K562 (cell line): ENCODE results near the gene MEIS2. TPM values are rescaled to one million over a fixed set of nuclear protein-coding genes. Genes with fewer than 3 reads are reported as not detected.

Experiments
- ATAC-seq: fragments of 200-7000 bp; cut with Tn5 transposase; 3 replicates; pipeline ENCODE4 v1.9.1; 2020; ENCODE audit warnings: moderate library complexity
- BruUV-seq: library from RNA; stranded (reverse); fragments of 400-500 nt; replicated peaks from 2 replicates; lab custom pipeline; 2021; lab: Mats Ljungman, UMichigan
- CTCF ChIA-PET: fragments of 300-600 bp; formaldehyde crosslinking; extraction: SDS; loops from one replicate; lab custom pipeline; 2021; ENCODE audit warnings: low intra/inter-chr PET ratio; lab: Yijun Ruan, JAX
- POLR2A ChIA-PET: fragments of 300-600, 350-650 bp; sonication (Branson Sonifier 250); formaldehyde crosslinking; extraction: SDS; loops from one replicate; lab custom pipeline; 2021; ENCODE audit warnings: antibody characterized with exemption, inconsistent platforms; lab: Yijun Ruan, JAX
- DNase-seq, 4 experiments: peaks; one replicate each; pipeline versions ENCODE4 v3.0.0 to v3.0.0-alpha.2; 2011 to 2018; ENCODE audit warnings: low spot score in 3 of 4, mixed read lengths in 3 of 4; ENCODE audit errors: extremely low read depth in 1 of 4
- FAIRE-seq: peaks from 2 replicates; lab custom pipeline; 2011; peaks lifted over from hg19 to GRCh38; lab: Jason Lieb, UNC
- H2AFZ ChIP-seq: 2 replicates; pipeline ENCODE4 v1.6.0; 2011; ENCODE audit warnings: low read depth, low read length, control low read depth, inconsistent platforms
- H3K27ac ChIP-seq: fragments of 200-600 bp; 3 replicates; pipeline ENCODE4 v1.8.0; 2011; ENCODE audit warnings: low read depth, mild to moderate bottlenecking, control low read depth, inconsistent platforms, low read length, moderate library complexity, mixed read lengths; ENCODE audit errors: extremely low read depth
- H3K27me3 ChIP-seq, 2 experiments: fragments of 300-600 bp in 1 of 2; 2 replicates in 1 of 2; 3 replicates in 1 of 2; pipeline versions ENCODE4 v1.6.0 to v1.8.0; 2011; ENCODE audit warnings: inconsistent platforms in 2 of 2, low read length in 2 of 2, mild to moderate bottlenecking in 1 of 2, mixed read lengths in 1 of 2, moderate library complexity in 1 of 2; ENCODE audit not compliant: control insufficient read depth in 2 of 2, insufficient read depth in 2 of 2
- H3K36me3 ChIP-seq: fragments of 300-600 bp; 3 replicates; pipeline ENCODE4 v1.8.0; 2011; ENCODE audit warnings: mild to moderate bottlenecking, low read length, inconsistent platforms; ENCODE audit not compliant: control insufficient read depth, insufficient read depth
- H3K4me1 ChIP-seq, 2 experiments: fragments of 200-600 bp in 1 of 2; replicated peaks in 1 of 2; 2 replicates in 1 of 2; 3 replicates in 1 of 2; pipeline versions ENCODE4 v1.5.1 to v1.8.0; 2011; ENCODE audit warnings: inconsistent platforms in 2 of 2, low read length in 2 of 2, mild to moderate bottlenecking in 1 of 2, mixed read lengths in 1 of 2, moderate library complexity in 1 of 2; ENCODE audit not compliant: control insufficient read depth in 2 of 2, insufficient read depth in 2 of 2
- H3K4me2 ChIP-seq: 2 replicates; pipeline ENCODE4 v1.6.1; 2011; ENCODE audit warnings: low read length, control low read depth, inconsistent platforms, mixed read lengths; ENCODE audit not compliant: insufficient read depth
- H3K4me3 ChIP-seq: fragments of 200-600 bp; sonication (generic), shearing (Covaris generic); 2 replicates; pipeline ENCODE4 v1.5.1; 2016; ENCODE audit warnings: control low read depth, inconsistent platforms
- H3K79me2 ChIP-seq: fragments of 200-600 bp; 3 replicates; pipeline ENCODE4 v1.8.0; 2011; ENCODE audit warnings: low read length, inconsistent platforms; ENCODE audit not compliant: control insufficient read depth, insufficient read depth
- H3K9ac ChIP-seq, 2 experiments: 2 replicates each; pipeline versions ENCODE4 v1.6.0 to v1.6.1; 2011; ENCODE audit warnings: low read depth in 2 of 2, low read length in 2 of 2, control low read depth in 1 of 2, inconsistent platforms in 1 of 2, mild to moderate bottlenecking in 1 of 2, mixed read lengths in 1 of 2; ENCODE audit not compliant: insufficient read depth in 1 of 2
- H3K9me1 ChIP-seq: one replicate; pipeline ENCODE4 v1.6.0; 2011; ENCODE audit warnings: inconsistent platforms, mild to moderate bottlenecking, low read length, moderate library complexity; ENCODE audit not compliant: control insufficient read depth, insufficient read depth
- H3K9me3 ChIP-seq: replicated peaks from 2 replicates; pipeline ENCODE4 v1.5.1; 2011; ENCODE audit warnings: low read depth, low read length, inconsistent platforms; ENCODE audit not compliant: control insufficient read depth, insufficient read depth
- H4K20me1 ChIP-seq: replicated peaks from 2 replicates; pipeline ENCODE4 v1.6.1; 2011; ENCODE audit warnings: low read length, inconsistent platforms, mixed read lengths; ENCODE audit not compliant: control insufficient read depth, insufficient read depth
- CTBP1 ChIP-seq: fragments of 450-650 bp; IDR thresholded peaks from 2 replicates; pipeline ENCODE4 v1.6.1; 2016; ENCODE audit warnings: borderline replicate concordance
- FIP1L1 ChIP-seq: fragments of 200-400 bp; formaldehyde crosslinking; IDR thresholded peaks from 2 replicates; pipeline ENCODE4 v1.6.1; 2018; ENCODE audit warnings: mild to moderate bottlenecking, low read depth, low read length; ENCODE audit not compliant: poor library complexity, severe bottlenecking
- HMGN3 ChIP-seq: IDR thresholded peaks from 2 replicates; pipeline ENCODE4 v1.6.1; 2011; ENCODE audit warnings: borderline replicate concordance, low read depth, mild to moderate bottlenecking, mixed read lengths, low read length; ENCODE audit not compliant: insufficient read length; ENCODE audit errors: extremely low read depth
- KDM4B ChIP-seq, 2 experiments: fragments of 450-650 bp in 1 of 2; sonication (generic) in 1 of 2; IDR thresholded peaks; 2 replicates each; pipeline ENCODE4 v1.6.1; 2016 to 2017; ENCODE audit warnings: borderline replicate concordance in 2 of 2, antibody characterized with exemption in 1 of 2, low read depth in 1 of 2, mild to moderate bottlenecking in 1 of 2
- KHSRP ChIP-seq: fragments of 450-650 bp; IDR thresholded peaks from 2 replicates; pipeline ENCODE4 v1.6.1; 2017
- MTA2 ChIP-seq: fragments of 450-650 bp; IDR thresholded peaks from 2 replicates; pipeline ENCODE4 v1.6.1; 2016; ENCODE audit warnings: low read depth
- MYNN ChIP-seq, 2 experiments: sonication (generic); formaldehyde crosslinking in 1 of 2; IDR thresholded peaks; 2 replicates each; pipeline versions ENCODE4 v1.5.0 to v1.6.1; 2016 to 2020; ENCODE audit warnings: antibody characterized with exemption in 1 of 2, missing genetic modification reagents in 1 of 2
- NFATC3 ChIP-seq: fragments of 450-650 bp; IDR thresholded peaks from 2 replicates; pipeline ENCODE4 v1.6.1; 2017; ENCODE audit warnings: mild to moderate bottlenecking
- PHF20 ChIP-seq: fragments of 450-650 bp; IDR thresholded peaks from 2 replicates; pipeline ENCODE4 v1.6.1; 2018; ENCODE audit not compliant: partially characterized antibody
- REST ChIP-seq, 2 experiments: fragments of 450-650 bp; formaldehyde crosslinking in 1 of 2; IDR thresholded peaks; 2 replicates each; pipeline versions ENCODE4 v1.4.0 to v1.6.1; 2014 to 2020; ENCODE audit warnings: mild to moderate bottlenecking in 2 of 2, borderline replicate concordance in 1 of 2, low read depth in 1 of 2
- ZNF143 ChIP-seq: sonication (generic); formaldehyde crosslinking; IDR thresholded peaks from 2 replicates; pipeline ENCODE4 v1.9.0; 2022; ENCODE audit warnings: mild to moderate bottlenecking, missing genetic modification reagents
- WGBS: fragments of 100-300 bp; shearing (Covaris generic); methylation state at CpG from one replicate; pipeline ENCODE4 v1.1.6; 2016; ENCODE audit warnings: low coverage, mixed read lengths; ENCODE audit not compliant: insufficient coverage; ENCODE audit errors: missing lambda C conversion rate; 5-methylcytosine and 5-hydroxymethylcytosine counted together
- in situ Hi-C: fragments of 300-500 bp; cut with MboI; formaldehyde crosslinking; loops from 4 replicates; pipeline ENCODE4 v1.15.0; 2018; ENCODE audit warnings: inconsistent platforms, mixed read lengths
- intact Hi-C: fragments of 100-400 bp; cut with micrococcal nuclease; formaldehyde crosslinking; loops from 2 replicates; pipeline ENCODE4 v1.14.2; 2022
- polyA plus RNA-seq, 8 experiments: library from polyadenylated mRNA; depleted of rRNA in 4 of 8; stranded (reverse) in 5 of 8; unstranded in 3 of 8; fragments of >200 nt; fragmentation: Nextera tagmentation in 2 of 8; fragmentation: Illumina TruSeq in 1 of 8; extraction: Ambion mirVana in 2 of 8; extraction: Trizol in 1 of 8; gene quantifications; 2 replicates each; pipeline versions ENCODE4 v1.2.1 to v1.2.3, GENCODE V29; 2011 to 2014; ENCODE audit warnings: inconsistent platforms in 1 of 8, missing spikeins in 1 of 8
- total RNA-seq, 7 experiments: library from RNA; depleted of rRNA in 6 of 7; stranded (reverse); fragments of >200 nt in 6 of 7; fragmentation: Illumina TruSeq in 2 of 7; extraction: Trizol in 2 of 7; gene quantifications; 2 replicates each; pipeline versions ENCODE4 v1.2.1 to v1.2.3, GENCODE V29; 2011 to 2021; ENCODE audit warnings: low replicate concordance in 1 of 7

Gene MEIS2
- total and polyA plus RNA-seq, 9 of the 15 experiments (the other 6 are each of a cell fraction or from before 2014, with no cell fraction given), result 7.5 to 64.2 (median 22.3) TPM

- intact Hi-C loops, result loop anchor here (1.0 to 10.0 kb wide), 3 partner anchors 222 to 379 kb away; no protein-coding TSS in a partner anchor
- no peaks in the 10 kb centered on the region for H3K9me1 ChIP-seq
- no peak for TF ChIP-seq MYNN (IDR thresholded peaks at IDR 0.05)
- no peak for TF ChIP-seq MYNN (CRISPR knock-in tag; IDR thresholded peaks at IDR 0.05)
- peak; percentile 13; the same call in 1 of the 2 replicates for TF ChIP-seq CTBP1
- no peak for TF ChIP-seq MTA2
- no peak for TF ChIP-seq KHSRP
- no peak for TF ChIP-seq NFATC3
- TF ChIP-seq KDM4B (IDR thresholded peaks at IDR 0.05; ENCODE audit: borderline replicate concordance in 2 of 2, low read depth in 1 of 2), result no peak
- TF ChIP-seq REST (IDR thresholded peaks at IDR 0.05; ENCODE audit: borderline replicate concordance), result peak; percentile 89
- no peak for TF ChIP-seq REST (CRISPR knock-in tag; IDR thresholded peaks at IDR 0.05; ENCODE audit: low read depth)
- no peak for TF ChIP-seq PHF20
- TF ChIP-seq HMGN3, result no peak
- no peak for TF ChIP-seq FIP1L1
- no peak for TF ChIP-seq ZNF143 (CRISPR knock-in tag)
Observed at GRCh38 chr15:36883713-36884517, 216.4 kb downstream of the MEIS2 start.

More at GRCh38 chr15:36883713-36884517, 216.4 kb downstream of the MEIS2 start:
- H3K9me3 ChIP-seq, result no peaks in the 10 kb centered on the region
- no peak overlapping the region for H3K27ac ChIP-seq
- peak overlapping the region; percentile 45; the same call in 1 of the 2 replicates for H3K4me2 ChIP-seq
- H3K27me3 ChIP-seq, result peaks cover 3 to 9% of the 10 kb centered on the region in 2 experiments; a peak in 2 of 5 replicates
- CTCF ChIA-PET, result interaction anchor here (0.7 to 3.8 kb wide), 4 partner anchors 221 to 1007 kb away, joined by 3 to 48 read pairs (median 7); no protein-coding TSS in a partner anchor
- in situ Hi-C loops, result loop anchor here (10.0 to 25.0 kb wide), 2 partner anchors 221 to 1003 kb away; partner anchors contain the start of gene MEIS2
- no peaks in the 10 kb centered on the region for H3K36me3 ChIP-seq
- no peak overlapping the region for H3K4me3 ChIP-seq
- no peaks in the 10 kb centered on the region for H3K79me2 ChIP-seq
- no TSS peak for BruUV-seq
- H3K9ac ChIP-seq, result no peak overlapping the region
- no peaks in the 10 kb centered on the region for H4K20me1 ChIP-seq
- WGBS, result 27% methylated on average over 26 of the region's 27 CpGs
- FAIRE-seq (peak; percentile 94), DNase-seq (peak; percentile 83 to 90 (median 84)), ATAC-seq (peak; percentile 96)
- peaks cover 3 to 13% of the 10 kb centered on the region in 2 experiments; a peak in 4 of 5 replicates for H3K4me1 ChIP-seq
- H2AFZ ChIP-seq, result no peak overlapping the region
- POLR2A ChIA-PET, result interaction anchor here (0.6 to 0.7 kb wide), 4 partner anchors 10 to 1895 kb away, joined by 3 to 4 read pairs (median 3); no protein-coding TSS in a partner anchor
